Chondrocyte (in vitro differentiated cells): ENCODE measurements around the gene SERPINH1. TPM values are rescaled to one million over a fixed set of nuclear protein-coding genes. Genes with fewer than 3 reads are reported as not detected.

Experiments used
- DNase-seq: peaks from one replicate; pipeline ENCODE4 v3.0.0; 2021; ENCODE audit warnings: mixed read lengths, low spot score
- H3K27ac Mint-ChIP-seq: one replicate; pipeline ENCODE4 v1.8.0; 2021; ENCODE audit warnings: mild to moderate bottlenecking, moderate library complexity, mixed read lengths; ENCODE audit not compliant: unreplicated experiment
- H3K27me3 Mint-ChIP-seq: 2 replicates; pipeline ENCODE4 v1.8.0; 2021; ENCODE audit warnings: low read depth, mixed read lengths
- H3K36me3 Mint-ChIP-seq: 2 replicates; pipeline ENCODE4 v1.8.0; 2021; ENCODE audit warnings: low read depth, mixed read lengths
- H3K4me1 Mint-ChIP-seq: 2 replicates; pipeline ENCODE4 v1.8.0; 2021; ENCODE audit warnings: low read depth, mild to moderate bottlenecking, mixed read lengths
- H3K4me3 Mint-ChIP-seq: one replicate; pipeline ENCODE4 v1.8.0; 2021; ENCODE audit warnings: mild to moderate bottlenecking, moderate library complexity, mixed read lengths; ENCODE audit not compliant: unreplicated experiment
- H3K9me3 Mint-ChIP-seq: 2 replicates; pipeline ENCODE4 v1.8.0; 2021; ENCODE audit warnings: low read depth, mixed read lengths
- total RNA-seq: library from RNA; stranded (reverse); gene quantifications from 3 replicates; pipeline ENCODE4 v1.2.1, GENCODE V29; 2021
- TF ChIP-seq, protein P1 (sequence below): fragments of 200-600 bp; sonication (generic); IDR thresholded peaks from 2 replicates; pipeline ENCODE4 v1.5.0; 2021; ENCODE audit warnings: antibody characterized with exemption, mild to moderate bottlenecking, moderate library complexity

The SERPINH1 gene
- total RNA-seq, 1 donor from 2014 or later = 1,204 TPM

- Mint-ChIP-seq H3K36me3 (no peaks in the 10 kb centered on the region), H3K4me3 (no peak overlapping the region), H3K4me1 (no peaks in the 10 kb centered on the region), H3K9me3 (no peaks in the 10 kb centered on the region), H3K27ac (no peak overlapping the region), H3K27me3 (peaks cover 2% of the 10 kb centered on the region)
- no peak for DNase-seq
- TF ChIP-seq, protein P1, sequence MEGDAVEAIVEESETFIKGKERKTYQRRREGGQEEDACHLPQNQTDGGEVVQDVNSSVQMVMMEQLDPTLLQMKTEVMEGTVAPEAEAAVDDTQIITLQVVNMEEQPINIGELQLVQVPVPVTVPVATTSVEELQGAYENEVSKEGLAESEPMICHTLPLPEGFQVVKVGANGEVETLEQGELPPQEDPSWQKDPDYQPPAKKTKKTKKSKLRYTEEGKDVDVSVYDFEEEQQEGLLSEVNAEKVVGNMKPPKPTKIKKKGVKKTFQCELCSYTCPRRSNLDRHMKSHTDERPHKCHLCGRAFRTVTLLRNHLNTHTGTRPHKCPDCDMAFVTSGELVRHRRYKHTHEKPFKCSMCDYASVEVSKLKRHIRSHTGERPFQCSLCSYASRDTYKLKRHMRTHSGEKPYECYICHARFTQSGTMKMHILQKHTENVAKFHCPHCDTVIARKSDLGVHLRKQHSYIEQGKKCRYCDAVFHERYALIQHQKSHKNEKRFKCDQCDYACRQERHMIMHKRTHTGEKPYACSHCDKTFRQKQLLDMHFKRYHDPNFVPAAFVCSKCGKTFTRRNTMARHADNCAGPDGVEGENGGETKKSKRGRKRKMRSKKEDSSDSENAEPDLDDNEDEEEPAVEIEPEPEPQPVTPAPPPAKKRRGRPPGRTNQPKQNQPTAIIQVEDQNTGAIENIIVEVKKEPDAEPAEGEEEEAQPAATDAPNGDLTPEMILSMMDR = no peak
These were observed 22.4 kb upstream of the SERPINH1 start for GRCh38 chr11:75539459-75540334.

GRCh38 chr11:75541193-75542087 is 20.6 kb upstream of the SERPINH1 start:
- Mint-ChIP-seq H3K27me3 (peaks cover 2% of the 10 kb centered on the region), H3K9me3 (no peaks in the 10 kb centered on the region), H3K36me3 (no peaks in the 10 kb centered on the region), H3K27ac (no peak overlapping the region), H3K4me1 (no peaks in the 10 kb centered on the region), H3K4me3 (no peak overlapping the region)
- TF ChIP-seq, protein P1 = no peak
- DNase-seq = no peak

GRCh38 chr11:75542088-75542438 is 20.0 kb upstream of the SERPINH1 start:
- TF ChIP-seq, protein P1 = no peak
- no peak for DNase-seq
- Mint-ChIP-seq H3K36me3 (no peaks in the 10 kb centered on the region), H3K4me1 (no peaks in the 10 kb centered on the region), H3K27me3 (peaks cover 2% of the 10 kb centered on the region), H3K9me3 (no peaks in the 10 kb centered on the region), H3K27ac (no peak overlapping the region), H3K4me3 (no peak overlapping the region)

DNA sequence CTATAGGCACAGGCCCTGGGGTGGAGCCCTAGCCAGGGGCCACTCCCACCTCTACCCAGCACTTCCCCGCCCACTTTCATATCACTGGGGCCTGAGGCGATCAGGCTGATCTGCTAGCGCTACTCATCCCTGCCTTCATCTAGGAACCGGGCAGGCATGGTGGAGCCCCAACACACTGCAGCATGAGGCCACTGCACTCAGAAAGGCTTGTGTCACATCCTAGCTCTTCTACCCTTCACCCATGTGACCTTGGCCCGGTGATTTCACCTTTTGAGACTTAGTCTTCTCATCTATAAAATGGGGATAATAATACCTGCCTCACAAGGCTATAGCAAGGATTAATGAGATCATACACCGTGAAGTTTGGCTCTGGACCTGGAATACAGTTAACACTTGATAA is 18.2 kb upstream of the SERPINH1 start:
- TF ChIP-seq, protein P1 = no peak
- Mint-ChIP-seq H3K27me3 (no peaks in the 10 kb centered on the region), H3K4me3 (no peak overlapping the region), H3K27ac (no peak overlapping the region), H3K9me3 (no peaks in the 10 kb centered on the region), H3K36me3 (no peaks in the 10 kb centered on the region), H3K4me1 (peaks cover 7% of the 10 kb centered on the region)
- DNase-seq = no peak

DNA sequence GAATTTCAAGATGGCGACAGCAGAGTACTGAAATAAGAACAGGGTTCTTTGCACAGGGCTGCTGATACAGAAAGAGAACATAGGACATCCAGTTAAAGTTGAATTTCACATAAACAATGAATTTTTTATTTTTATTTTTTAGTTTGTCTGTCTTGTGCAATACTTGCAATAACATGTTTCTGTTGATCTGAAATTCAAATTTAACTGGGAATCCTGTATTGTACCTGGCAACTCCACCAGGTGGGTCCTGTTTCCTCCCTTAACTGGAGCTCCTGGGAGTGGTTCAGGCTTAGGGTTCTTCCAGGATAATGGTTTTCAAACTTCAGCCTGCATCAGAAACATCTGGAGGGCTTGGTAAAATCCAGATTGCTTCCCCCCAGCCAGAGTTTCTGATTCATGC is 14.9 kb upstream of the SERPINH1 start:
- no peaks in the 10 kb centered on the region for H3K27me3 Mint-ChIP-seq
- no peak overlapping the region for H3K4me3 Mint-ChIP-seq
- TF ChIP-seq, protein P1 = no peak
- no peak for DNase-seq
- H3K4me1 Mint-ChIP-seq = peaks cover 7% of the 10 kb centered on the region
- H3K27ac Mint-ChIP-seq = no peak overlapping the region
- H3K36me3 Mint-ChIP-seq = no peaks in the 10 kb centered on the region
- H3K9me3 Mint-ChIP-seq = no peaks in the 10 kb centered on the region
